ENCODE results near the gene SRSF8. TPM values are rescaled to one million over a fixed set of nuclear protein-coding genes. Genes with fewer than 3 reads are reported as not detected.
A peak's percentile ranks its signal among the peaks of the same experiment; 100 is the strongest.

SRSF8 gene
- total RNA-seq, 5 donors from 2014 or later (not counting 1 experiment from before 2014, with no cell fraction given), result 61.2 to 84.0 (median 72.7) TPM

DNA sequence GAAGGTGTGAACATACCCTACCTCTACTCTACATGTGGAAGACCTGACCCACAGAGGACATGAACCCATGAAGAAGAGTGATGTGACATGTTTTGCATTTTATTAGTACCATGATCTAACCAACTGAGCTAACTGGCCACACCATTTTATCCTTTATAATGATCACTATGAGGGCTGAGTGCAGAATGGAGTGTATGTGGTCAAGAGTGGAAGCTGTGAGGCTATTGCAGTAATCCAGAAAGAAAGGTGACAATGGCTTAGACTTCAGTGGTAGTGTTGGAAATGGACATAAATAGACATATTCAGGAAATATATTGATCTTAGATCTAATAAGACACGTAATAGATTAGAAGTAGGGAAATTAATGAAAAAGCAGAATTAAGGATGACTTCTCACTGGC, 3.8 kb downstream of the SRSF8 start:
- Mint-ChIP-seq H3K9me3 (no peaks in the 10 kb centered on the region), H3K27me3 (no peaks in the 10 kb centered on the region), H3K4me3 (peak overlapping the region; percentile 7 to 100 (median 56)), H3K4me1 (peaks cover 33 to 52% (median 35%) of the 10 kb centered on the region in 3 donors), H3K36me3 (peaks cover 13% of the 10 kb centered on the region), H3K27ac (peak overlapping the region in 1 of 2 donors; percentile 44)
- H3K4me3 ChIP-seq (ENCODE audit: control insufficient read depth in 1 of 2, extremely low read depth in 1 of 2, low read length in 1 of 2), result no peak overlapping the region
- no peaks in the 10 kb centered on the region for H3K9me3 ChIP-seq
- WGBS (ENCODE audit: insufficient coverage), result 100% methylated on average over 1 of the region's 1 CpG
- POLR2A ChIA-PET, result interaction anchor here (0.6 to 1.2 kb wide), 2 partner anchors 19 to 492 kb away, joined by 3 read pairs; partner anchors contain the start of gene ENDOD1 (in 1 of the 2)
- CTCF ChIA-PET, result interaction anchor here (0.6 to 5.7 kb wide), 19 partner anchors 8 to 1354 kb away, joined by 3 to 73 read pairs (median 4); partner anchors contain the start of genes ENDOD1 (in 1 of the 2) and FAM76B (in 1 of the 2)
- peaks cover 0 to 2% of the 10 kb centered on the region in 2 donors for H3K36me3 ChIP-seq (ENCODE audit: control insufficient read depth in 2 of 2, extremely low read depth in 1 of 2, insufficient read depth in 1 of 2, low read length in 1 of 2)
- ATAC-seq (replicated peaks in 1 of 4) (no peak), DNase-seq (no peak)
- H3K27ac ChIP-seq (ENCODE audit: low read length), result no peak overlapping the region
- no peaks in the 10 kb centered on the region for H3K27me3 ChIP-seq (replicated peaks in 1 of 2; ENCODE audit: control insufficient read depth in 2 of 2, extremely low read depth in 1 of 2, insufficient read depth in 2 of 2, low read length in 1 of 2)
- H3K4me1 ChIP-seq (ENCODE audit: control insufficient read depth in 1 of 2, extremely low read depth in 1 of 2, insufficient read depth in 2 of 2, low read length in 2 of 2), result peaks cover 9% of the 10 kb centered on the region in 2 experiments

DNA sequence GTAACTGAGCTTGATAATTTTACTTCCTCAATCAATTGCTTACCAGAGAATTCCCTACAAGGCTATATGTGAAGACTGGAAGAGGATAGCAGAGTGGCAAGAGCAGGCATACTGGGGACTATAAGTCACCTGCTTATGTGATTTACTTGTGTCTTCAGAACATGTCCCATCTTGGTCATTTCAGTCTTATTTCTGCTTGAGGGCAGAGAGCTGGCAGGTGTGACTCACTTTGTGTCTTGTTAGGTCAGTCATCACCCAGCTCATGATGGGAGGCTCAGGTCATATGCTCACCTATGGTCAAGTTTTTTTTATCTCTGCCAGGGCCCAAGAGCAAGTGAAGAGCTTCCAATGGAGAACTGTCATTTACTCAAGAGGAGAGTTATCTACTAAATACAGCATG, 6.2 kb downstream of the SRSF8 start:
- Mint-ChIP-seq H3K36me3 (peaks cover 13% of the 10 kb centered on the region), H3K9me3 (no peaks in the 10 kb centered on the region), H3K27ac (no peak overlapping the region), H3K4me1 (peaks cover 28 to 47% (median 30%) of the 10 kb centered on the region in 3 donors), H3K27me3 (no peaks in the 10 kb centered on the region), H3K4me3 (no peak overlapping the region)
- DNase-seq, result no peak
- H3K27me3 ChIP-seq (replicated peaks in 1 of 2; ENCODE audit: control insufficient read depth in 2 of 2, extremely low read depth in 1 of 2, insufficient read depth in 2 of 2, low read length in 1 of 2), result no peaks in the 10 kb centered on the region
- H3K27ac ChIP-seq (ENCODE audit: low read length), result no peak overlapping the region
- ChIA-PET POLR2A (no interaction called here), CTCF (interaction anchor here (0.5 to 1.8 kb wide), 7 partner anchors 9 to 107 kb away, joined by 3 to 7 read pairs (median 4); no protein-coding TSS in a partner anchor)
- H3K36me3 ChIP-seq (ENCODE audit: control insufficient read depth in 2 of 2, extremely low read depth in 1 of 2, insufficient read depth in 1 of 2, low read length in 1 of 2), result peaks cover 0 to 2% of the 10 kb centered on the region in 2 donors
- H3K4me3 ChIP-seq (ENCODE audit: control insufficient read depth in 1 of 2, extremely low read depth in 1 of 2, low read length in 1 of 2), result no peak overlapping the region
- ATAC-seq (replicated peaks in 1 of 4), result no peak
- H3K9me3 ChIP-seq, result no peaks in the 10 kb centered on the region
- H3K4me1 ChIP-seq (ENCODE audit: control insufficient read depth in 1 of 2, extremely low read depth in 1 of 2, insufficient read depth in 2 of 2, low read length in 2 of 2), result peaks cover 9% of the 10 kb centered on the region in 2 experiments

DNA sequence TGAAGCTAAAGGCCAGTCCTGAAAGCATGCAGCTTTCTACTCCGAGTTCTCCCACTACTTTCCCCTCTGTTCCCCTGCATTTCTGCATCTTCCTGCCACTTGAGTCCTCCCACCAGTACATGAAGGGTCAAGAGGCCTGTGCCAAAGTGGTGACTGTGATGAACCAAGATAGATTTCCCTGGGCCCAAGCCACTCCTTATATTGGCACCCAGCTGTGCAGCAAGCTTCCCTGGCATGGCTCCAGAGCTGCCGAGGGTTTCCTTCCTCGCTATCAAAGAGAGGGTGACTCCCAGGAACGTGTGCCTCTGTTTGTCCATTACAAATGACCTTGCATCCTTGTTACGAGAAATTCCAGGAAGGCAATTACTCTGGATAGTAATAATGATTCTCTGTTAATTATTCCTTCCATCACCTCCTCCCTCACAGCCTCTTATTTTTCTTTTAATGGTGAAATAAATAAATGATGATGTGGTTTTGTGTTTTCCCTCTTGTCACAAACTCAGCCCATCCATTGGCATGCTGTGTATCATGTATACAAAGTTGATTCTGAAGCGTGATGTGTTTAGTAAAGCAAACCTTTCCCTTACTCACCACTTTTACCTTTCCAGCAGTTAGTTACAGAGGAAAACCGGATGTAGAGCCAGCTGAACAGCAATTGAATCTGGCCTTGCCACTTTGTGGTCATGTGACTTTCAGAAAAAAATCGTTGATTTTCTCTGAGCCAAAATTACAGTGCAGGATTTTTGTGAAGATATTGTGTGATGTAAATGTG, 8.3 kb downstream of the SRSF8 start:
- peaks cover 10% of the 10 kb centered on the region for H3K36me3 Mint-ChIP-seq
- no peak overlapping the region for H3K27ac ChIP-seq (ENCODE audit: low read length)
- ChIA-PET POLR2A (no interaction called here), CTCF (interaction anchor here in 1 of 2 donors (0.9 kb wide), 1 partner anchor 16 kb away, joined by 3 read pairs; no protein-coding TSS in a partner anchor)
- peaks cover 18 to 31% (median 18%) of the 10 kb centered on the region in 3 donors for H3K4me1 Mint-ChIP-seq
- H3K9me3 Mint-ChIP-seq, result no peaks in the 10 kb centered on the region
- H3K27ac Mint-ChIP-seq, result no peak overlapping the region
- H3K4me1 ChIP-seq (ENCODE audit: control insufficient read depth in 1 of 2, extremely low read depth in 1 of 2, insufficient read depth in 2 of 2, low read length in 2 of 2), result peaks cover 2% of the 10 kb centered on the region in 2 experiments
- no peak overlapping the region for H3K4me3 ChIP-seq (ENCODE audit: control insufficient read depth in 1 of 2, extremely low read depth in 1 of 2, low read length in 1 of 2)
- no peak for ATAC-seq (replicated peaks in 1 of 4)
- no peaks in the 10 kb centered on the region for H3K9me3 ChIP-seq
- H3K36me3 ChIP-seq (ENCODE audit: control insufficient read depth in 2 of 2, extremely low read depth in 1 of 2, insufficient read depth in 1 of 2, low read length in 1 of 2), result peaks cover 0 to 2% of the 10 kb centered on the region in 2 donors
- peaks cover 0 to 3% of the 10 kb centered on the region in 2 donors for H3K27me3 Mint-ChIP-seq
- H3K4me3 Mint-ChIP-seq, result no peak overlapping the region
- DNase-seq, result no peak
- WGBS (ENCODE audit: insufficient coverage), result 0% methylated on average over 1 of the region's 8 CpGs
- H3K27me3 ChIP-seq (replicated peaks in 1 of 2; ENCODE audit: control insufficient read depth in 2 of 2, extremely low read depth in 1 of 2, insufficient read depth in 2 of 2, low read length in 1 of 2), result no peaks in the 10 kb centered on the region

DNA sequence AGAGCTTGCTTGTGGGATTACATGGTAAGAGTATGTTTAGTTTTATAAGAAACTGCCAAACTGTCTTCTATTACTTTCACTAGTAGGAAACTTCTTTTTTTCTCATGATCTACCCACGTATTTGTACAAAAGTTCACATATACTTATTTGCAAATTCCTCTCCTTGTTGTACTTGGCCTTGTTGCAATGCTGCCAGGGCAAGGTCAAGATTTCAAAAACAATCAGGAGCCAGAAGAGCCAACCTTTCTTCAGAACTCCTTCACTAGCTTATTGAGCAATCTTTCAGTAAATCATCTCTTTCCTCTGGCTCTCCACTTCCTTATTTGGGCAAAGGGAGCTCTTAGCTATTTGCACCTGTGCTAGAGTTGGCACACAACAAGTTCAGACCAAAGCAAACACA, 9.7 kb downstream of the SRSF8 start:
- H3K27ac ChIP-seq (ENCODE audit: low read length), result no peak overlapping the region
- ChIA-PET CTCF (interaction anchor here (0.5 to 0.6 kb wide), 2 partner anchors 9 to 1258 kb away, joined by 3 to 5 read pairs; no protein-coding TSS in a partner anchor), POLR2A (interaction anchor here in 1 of 2 donors (0.5 to 1.0 kb wide), 2 partner anchors 9 to 844 kb away, joined by 3 read pairs; no protein-coding TSS in a partner anchor)
- no peaks in the 10 kb centered on the region for H3K4me1 ChIP-seq (ENCODE audit: control insufficient read depth in 1 of 2, extremely low read depth in 1 of 2, insufficient read depth in 2 of 2, low read length in 2 of 2)
- ATAC-seq (replicated peaks in 1 of 4) (no peak), DNase-seq (no peak)
- Mint-ChIP-seq H3K27me3 (peaks cover 0 to 3% of the 10 kb centered on the region in 2 donors), H3K4me1 (peaks cover 7 to 17% (median 8%) of the 10 kb centered on the region in 3 donors), H3K36me3 (peaks cover 4% of the 10 kb centered on the region), H3K9me3 (no peaks in the 10 kb centered on the region), H3K27ac (no peak overlapping the region), H3K4me3 (no peak overlapping the region)
- WGBS (ENCODE audit: insufficient coverage), result no CpG with 5 or more reads among the region's 1 CpG
- peaks cover 0 to 4% of the 10 kb centered on the region in 2 experiments for H3K27me3 ChIP-seq (replicated peaks in 1 of 2; ENCODE audit: control insufficient read depth in 2 of 2, extremely low read depth in 1 of 2, insufficient read depth in 2 of 2, low read length in 1 of 2)
- H3K9me3 ChIP-seq, result no peaks in the 10 kb centered on the region
- no peak overlapping the region for H3K4me3 ChIP-seq (ENCODE audit: control insufficient read depth in 1 of 2, extremely low read depth in 1 of 2, low read length in 1 of 2)
- H3K36me3 ChIP-seq (ENCODE audit: control insufficient read depth in 2 of 2, extremely low read depth in 1 of 2, insufficient read depth in 1 of 2, low read length in 1 of 2), result no peaks in the 10 kb centered on the region

DNA sequence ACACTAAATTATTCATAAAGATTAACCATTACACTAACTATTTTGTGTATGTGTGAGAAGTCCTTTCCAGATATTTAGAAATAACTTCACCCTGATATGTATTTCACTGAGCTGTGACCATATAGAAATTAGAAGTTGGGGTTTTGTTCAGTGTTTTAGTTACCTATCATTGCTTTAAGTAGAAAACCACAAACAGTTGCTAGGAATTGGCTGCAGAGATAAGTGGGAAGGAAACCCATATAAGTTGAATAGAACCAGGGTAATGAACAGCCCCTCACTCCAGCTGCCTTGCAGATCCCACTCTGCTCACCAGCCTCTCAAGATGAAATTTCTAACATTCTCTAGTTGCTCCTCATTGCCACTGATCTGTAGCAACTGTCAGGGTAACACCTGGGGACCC, 10.3 kb downstream of the SRSF8 start:
- H3K4me3 ChIP-seq (ENCODE audit: control insufficient read depth in 1 of 2, extremely low read depth in 1 of 2, low read length in 1 of 2), result no peak overlapping the region
- H3K27me3 Mint-ChIP-seq, result peaks cover 0 to 3% of the 10 kb centered on the region in 2 donors
- ATAC-seq (replicated peaks in 1 of 4), result no peak
- peaks cover 4% of the 10 kb centered on the region for H3K36me3 Mint-ChIP-seq
- no peak overlapping the region for H3K4me3 Mint-ChIP-seq
- no peak overlapping the region for H3K27ac ChIP-seq (ENCODE audit: low read length)
- peaks cover 4 to 12% (median 4%) of the 10 kb centered on the region in 3 donors for H3K4me1 Mint-ChIP-seq
- no peaks in the 10 kb centered on the region for H3K9me3 Mint-ChIP-seq
- no peaks in the 10 kb centered on the region for H3K9me3 ChIP-seq
- peaks cover 0 to 7% of the 10 kb centered on the region in 2 experiments for H3K27me3 ChIP-seq (replicated peaks in 1 of 2; ENCODE audit: control insufficient read depth in 2 of 2, extremely low read depth in 1 of 2, insufficient read depth in 2 of 2, low read length in 1 of 2)
- H3K4me1 ChIP-seq (ENCODE audit: control insufficient read depth in 1 of 2, extremely low read depth in 1 of 2, insufficient read depth in 2 of 2, low read length in 2 of 2), result no peaks in the 10 kb centered on the region
- H3K36me3 ChIP-seq (ENCODE audit: control insufficient read depth in 2 of 2, extremely low read depth in 1 of 2, insufficient read depth in 1 of 2, low read length in 1 of 2), result no peaks in the 10 kb centered on the region
- no peak for DNase-seq
- no peak overlapping the region for H3K27ac Mint-ChIP-seq
- ChIA-PET CTCF (no interaction called here), POLR2A (interaction anchor here in 1 of 2 donors (0.5 kb wide), 1 partner anchor 844 kb away, joined by 3 read pairs; no protein-coding TSS in a partner anchor)

DNA sequence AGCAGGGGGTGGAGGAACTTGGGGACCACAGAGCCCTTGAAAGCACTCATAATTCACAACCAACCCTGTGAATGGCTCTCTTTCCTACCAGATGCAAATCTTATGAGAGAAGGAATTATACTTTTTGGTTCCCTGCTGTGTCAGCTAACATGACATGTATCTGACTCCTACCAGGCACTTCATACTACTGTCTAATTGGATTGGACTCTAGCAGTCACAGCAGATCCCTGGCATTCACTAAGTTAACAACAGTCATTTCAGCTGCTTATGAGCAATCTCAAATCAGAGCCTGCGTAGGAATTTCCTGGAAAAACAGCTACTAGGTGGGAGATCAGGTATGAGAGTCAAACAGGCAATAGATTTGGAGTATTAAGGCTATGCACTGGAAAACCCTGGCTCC, 11.8 kb downstream of the SRSF8 start:
- CTCF ChIA-PET, result interaction anchor here in 1 of 2 donors (1.0 kb wide), 1 partner anchor 9 kb away, joined by 3 read pairs; no protein-coding TSS in a partner anchor

More for the DNA sequence above, 11.8 kb downstream of the SRSF8 start:
- no CpG with 5 or more reads among the region's 1 CpG for WGBS (ENCODE audit: insufficient coverage)
- POLR2A ChIA-PET, result no interaction called here
- Mint-ChIP-seq H3K27ac (no peak overlapping the region), H3K9me3 (no peaks in the 10 kb centered on the region), H3K4me1 (peaks cover 0 to 6% (median 0%) of the 10 kb centered on the region in 3 donors), H3K27me3 (peaks cover 0 to 3% of the 10 kb centered on the region in 2 donors), H3K4me3 (no peak overlapping the region), H3K36me3 (no peaks in the 10 kb centered on the region)
- Histone ChIP-seq H3K4me3 (ENCODE audit: control insufficient read depth in 1 of 2, extremely low read depth in 1 of 2, low read length in 1 of 2) (no peak overlapping the region), H3K27ac (ENCODE audit: low read length) (no peak overlapping the region), H3K4me1 (ENCODE audit: control insufficient read depth in 1 of 2, extremely low read depth in 1 of 2, insufficient read depth in 2 of 2, low read length in 2 of 2) (no peaks in the 10 kb centered on the region), H3K27me3 (replicated peaks in 1 of 2; ENCODE audit: control insufficient read depth in 2 of 2, extremely low read depth in 1 of 2, insufficient read depth in 2 of 2, low read length in 1 of 2) (peaks cover 0 to 7% of the 10 kb centered on the region in 2 experiments), H3K36me3 (ENCODE audit: control insufficient read depth in 2 of 2, extremely low read depth in 1 of 2, insufficient read depth in 1 of 2, low read length in 1 of 2) (no peaks in the 10 kb centered on the region), H3K9me3 (no peaks in the 10 kb centered on the region)
- no peak for DNase-seq
- ATAC-seq (replicated peaks in 1 of 4), result no peak
